Neural progenitor cell (in vitro differentiated cells): Measurements from ENCODE around the gene NXN. TPM values are rescaled to one million over a fixed set of nuclear protein-coding genes. Genes with fewer than 3 reads are reported as not detected.
A peak's percentile ranks its signal among the peaks of the same experiment; 100 is the strongest.

Experiments
- DNase-seq: peaks from one replicate; pipeline ENCODE4 v3.0.0-alpha.2; 2016; ENCODE audit warnings: low spot score
- H2AFZ ChIP-seq: fragments of 200-600 bp; sonication (generic); replicated peaks from 2 replicates; pipeline ENCODE4 v1.6.1; 2016; ENCODE audit warnings: antibody characterized with exemption
- H3F3A ChIP-seq: fragments of 200-600 bp; sonication (generic); 2 replicates; pipeline ENCODE4 v1.6.1; 2016; ENCODE audit warnings: antibody characterized with exemption, low read depth
- H3K27ac ChIP-seq: fragments of 200-600 bp; sonication (generic); 2 replicates; pipeline ENCODE4 v1.5.1; 2016; ENCODE audit warnings: mild to moderate bottlenecking
- H3K27me3 ChIP-seq: fragments of 200-600 bp; sonication (generic); 2 replicates; pipeline ENCODE4 v1.6.1; 2016; ENCODE audit warnings: mild to moderate bottlenecking, moderate library complexity
- H3K36me3 ChIP-seq: fragments of 200-600 bp; sonication (generic); 2 replicates; pipeline ENCODE4 v1.5.1; 2016
- H3K4me1 ChIP-seq: fragments of 200-600 bp; sonication (generic); 2 replicates; pipeline ENCODE4 v1.6.1; 2016; ENCODE audit warnings: mixed run types
- H3K4me2 ChIP-seq: fragments of 200-600 bp; sonication (generic); 2 replicates; pipeline ENCODE4 v1.6.1; 2016
- H3K4me3 ChIP-seq: fragments of 200-600 bp; sonication (generic); 2 replicates; pipeline ENCODE4 v1.5.1; 2016
- H3K79me2 ChIP-seq: fragments of 200-600 bp; sonication (generic); 2 replicates; pipeline ENCODE4 v1.6.1; 2016; ENCODE audit warnings: low read depth
- H3K9ac ChIP-seq: fragments of 200-600 bp; sonication (generic); 2 replicates; pipeline ENCODE4 v1.6.1; 2016
- H3K9me3 ChIP-seq: fragments of 200-600 bp; sonication (generic); 2 replicates; pipeline ENCODE4 v1.5.1; 2016; ENCODE audit warnings: low read depth
- H4K20me1 ChIP-seq: fragments of 200-600 bp; sonication (generic); 2 replicates; pipeline ENCODE4 v1.6.1; 2016; ENCODE audit warnings: low read depth
- H3K27ac Mint-ChIP-seq: 3 replicates; pipeline ENCODE4 v1.8.0; 2021; ENCODE audit warnings: mixed read lengths
- H3K27me3 Mint-ChIP-seq: 2 replicates; pipeline ENCODE4 v1.8.0; 2022; ENCODE audit warnings: low read depth, mild to moderate bottlenecking, inconsistent platforms, moderate library complexity, mixed read lengths; ENCODE audit not compliant: insufficient read depth
- H3K36me3 Mint-ChIP-seq: 3 replicates; pipeline ENCODE4 v1.8.0; 2021; ENCODE audit warnings: mixed read lengths
- H3K4me1 Mint-ChIP-seq: 3 replicates; pipeline ENCODE4 v1.8.0; 2021; ENCODE audit warnings: mixed read lengths
- H3K4me3 Mint-ChIP-seq: 3 replicates; pipeline ENCODE4 v1.8.0; 2021; ENCODE audit warnings: mild to moderate bottlenecking, moderate library complexity, mixed read lengths
- H3K9me3 Mint-ChIP-seq: 3 replicates; pipeline ENCODE4 v1.8.0; 2020; ENCODE audit warnings: mixed read lengths
- CTCF ChIP-seq: fragments of 200-600 bp; sonication (generic); IDR thresholded peaks from 2 replicates; pipeline ENCODE4 v1.5.1; 2017; ENCODE audit warnings: antibody characterized with exemption, mild to moderate bottlenecking
- EZH2 ChIP-seq: fragments of 200-600 bp; sonication (generic); IDR thresholded peaks from 2 replicates; pipeline ENCODE4 v1.6.1; 2017; ENCODE audit warnings: antibody characterized with exemption, mild to moderate bottlenecking, moderate library complexity
- EZH2phosphoT487 ChIP-seq: fragments of 200-600 bp; sonication (generic); IDR thresholded peaks from 2 replicates; pipeline ENCODE4 v1.6.1; 2017; ENCODE audit warnings: antibody characterized with exemption
- total RNA-seq: library from RNA; depleted of rRNA; stranded (reverse); fragments of >200 nt; gene quantifications from 2 replicates; pipeline ENCODE4 v1.2.3, GENCODE V29; 2015; ENCODE audit warnings: low replicate concordance

NXN gene
- total RNA-seq, 1 donor from 2014 or later: 35.9 TPM

- Mint-ChIP-seq H3K27ac (peak overlapping the region; percentile 91), H3K27me3 (peaks cover 7% of the 10 kb centered on the region), H3K36me3 (peaks cover 20% of the 10 kb centered on the region), H3K4me1 (peaks cover 40% of the 10 kb centered on the region), H3K4me3 (no peak overlapping the region), H3K9me3 (peaks cover 21% of the 10 kb centered on the region)
- Histone ChIP-seq H4K20me1 (peaks cover 28% of the 10 kb centered on the region), H3K9me3 (no peaks in the 10 kb centered on the region), H3F3A (peaks cover 15% of the 10 kb centered on the region), H3K4me1 (peaks cover 6% of the 10 kb centered on the region), H2AFZ (no peak overlapping the region), H3K79me2 (peaks cover 66% of the 10 kb centered on the region), H3K9ac (no peak overlapping the region), H3K27ac (no peak overlapping the region), H3K27me3 (no peaks in the 10 kb centered on the region), H3K4me2 (no peak overlapping the region), H3K4me3 (no peak overlapping the region), H3K36me3 (no peaks in the 10 kb centered on the region)
- DNase-seq: no peak
- TF ChIP-seq EZH2phosphoT487 (no peak), EZH2 (no peak)
Observed at GRCh38 chr17:888998-889441, 90.6 kb downstream of the NXN start.

GRCh38 chr17:887551-888209 is 91.9 kb downstream of the NXN start:
- peak overlapping the region; percentile 41 for H3K27ac ChIP-seq
- H3K4me3 Mint-ChIP-seq: no peak overlapping the region
- H3K9me3 ChIP-seq: no peaks in the 10 kb centered on the region
- H3K27me3 Mint-ChIP-seq: peaks cover 11% of the 10 kb centered on the region
- peaks cover 21% of the 10 kb centered on the region for H3K9me3 Mint-ChIP-seq
- no peak for DNase-seq
- peaks cover 66% of the 10 kb centered on the region for H3K79me2 ChIP-seq
- peaks cover 14% of the 10 kb centered on the region for H3K4me1 ChIP-seq
- no peak overlapping the region for H3K4me3 ChIP-seq
- H3F3A ChIP-seq: peaks cover 25% of the 10 kb centered on the region
- no peak for TF ChIP-seq CTCF
- no peak overlapping the region for H3K9ac ChIP-seq
- peaks cover 26% of the 10 kb centered on the region for H3K36me3 Mint-ChIP-seq
- peaks cover 47% of the 10 kb centered on the region for H3K4me1 Mint-ChIP-seq
- H3K4me2 ChIP-seq: no peak overlapping the region
- H3K27me3 ChIP-seq: no peaks in the 10 kb centered on the region
- no peak overlapping the region for H2AFZ ChIP-seq
- peaks cover 40% of the 10 kb centered on the region for H4K20me1 ChIP-seq
- peak overlapping the region; percentile 91 for H3K27ac Mint-ChIP-seq
- no peaks in the 10 kb centered on the region for H3K36me3 ChIP-seq

GRCh38 chr17:885971-886571 is 93.5 kb downstream of the NXN start:
- H3K4me3 Mint-ChIP-seq: no peak overlapping the region
- H3K27me3 Mint-ChIP-seq: peaks cover 12% of the 10 kb centered on the region
- H3K36me3 ChIP-seq: no peaks in the 10 kb centered on the region
- peaks cover 25% of the 10 kb centered on the region for H3F3A ChIP-seq
- H3K4me2 ChIP-seq: no peak overlapping the region
- no peak overlapping the region for H3K27ac ChIP-seq
- no peak overlapping the region for H2AFZ ChIP-seq
- no peak overlapping the region for H3K9ac ChIP-seq
- peaks cover 14% of the 10 kb centered on the region for H3K4me1 ChIP-seq
- H3K27ac Mint-ChIP-seq: no peak overlapping the region
- TF ChIP-seq CTCF (no peak), EZH2phosphoT487 (no peak), EZH2 (no peak)
- H3K4me1 Mint-ChIP-seq: peaks cover 54% of the 10 kb centered on the region
- peaks cover 41% of the 10 kb centered on the region for H4K20me1 ChIP-seq
- H3K79me2 ChIP-seq: peaks cover 75% of the 10 kb centered on the region
- no peak for DNase-seq
- H3K9me3 Mint-ChIP-seq: peaks cover 22% of the 10 kb centered on the region
- no peak overlapping the region for H3K4me3 ChIP-seq
- peaks cover 29% of the 10 kb centered on the region for H3K36me3 Mint-ChIP-seq
- no peaks in the 10 kb centered on the region for H3K9me3 ChIP-seq
- no peaks in the 10 kb centered on the region for H3K27me3 ChIP-seq

- peaks cover 67% of the 10 kb centered on the region for H3K79me2 ChIP-seq
Observed at GRCh38 chr17:883586-883962, 96.0 kb downstream of the NXN start.

More at GRCh38 chr17:883586-883962, 96.0 kb downstream of the NXN start:
- H3K4me3 ChIP-seq: no peak overlapping the region
- Mint-ChIP-seq H3K36me3 (peaks cover 38% of the 10 kb centered on the region), H3K4me3 (peak overlapping the region; percentile 73), H3K27ac (peak overlapping the region; percentile 98), H3K27me3 (peaks cover 11% of the 10 kb centered on the region), H3K9me3 (peaks cover 27% of the 10 kb centered on the region), H3K4me1 (peaks cover 53% of the 10 kb centered on the region)
- peaks cover 12% of the 10 kb centered on the region for H3K4me1 ChIP-seq
- no peak overlapping the region for H3K27ac ChIP-seq
- TF ChIP-seq CTCF (no peak), EZH2 (no peak), EZH2phosphoT487 (no peak)
- peaks cover 37% of the 10 kb centered on the region for H4K20me1 ChIP-seq
- H3K9me3 ChIP-seq: no peaks in the 10 kb centered on the region
- no peak for DNase-seq
- H2AFZ ChIP-seq: no peak overlapping the region
- H3K27me3 ChIP-seq: no peaks in the 10 kb centered on the region
- peak overlapping the region; percentile 7 for H3K4me2 ChIP-seq
- H3K36me3 ChIP-seq: no peaks in the 10 kb centered on the region
- peaks cover 22% of the 10 kb centered on the region for H3F3A ChIP-seq
- H3K9ac ChIP-seq: no peak overlapping the region
